BJ (cell line): ENCODE results near the gene THSD7B. TPM values are rescaled to one million over a fixed set of nuclear protein-coding genes. Genes with fewer than 3 reads are reported as not detected.

Experiments
- CTCF ChIA-PET: fragments of 350-600 bp; formaldehyde crosslinking; extraction: SDS; loops from one replicate; lab custom pipeline; 2021; ENCODE audit warnings: antibody characterized with exemption, inconsistent platforms; lab: Yijun Ruan, JAX
- POLR2A ChIA-PET: fragments of 300-600 bp; sonication (Branson Sonifier 250); formaldehyde crosslinking; extraction: SDS; loops from one replicate; lab custom pipeline; 2021; ENCODE audit warnings: antibody characterized with exemption; lab: Charles Lee
- DNase-seq: peaks from one replicate; pipeline ENCODE4 v3.0.0-alpha.2; 2011; ENCODE audit warnings: low read depth
- H3K27me3 ChIP-seq: 2 replicates; pipeline ENCODE4 v1.6.0; 2011; ENCODE audit warnings: low read length; ENCODE audit not compliant: control insufficient read depth, insufficient read depth
- H3K36me3 ChIP-seq: 2 replicates; pipeline ENCODE4 v1.5.1; 2011; ENCODE audit warnings: low read length; ENCODE audit not compliant: control insufficient read depth, insufficient read depth
- H3K4me3 ChIP-seq: 2 replicates; pipeline ENCODE4 v1.5.1; 2011; ENCODE audit warnings: low read depth, mild to moderate bottlenecking, control low read depth, low read length
- polyA plus RNA-seq: library from polyadenylated mRNA; depleted of rRNA; stranded (reverse); fragments of >200 nt; gene quantifications from 2 replicates; pipeline ENCODE4 v1.2.3, GENCODE V29; 2011
- TF ChIP-seq, protein P1 (sequence below): IDR thresholded peaks from 2 replicates; pipeline ENCODE4 v1.5.1; 2011; ENCODE audit warnings: low read depth, mild to moderate bottlenecking, control low read depth, inconsistent platforms, low read length, moderate library complexity; ENCODE audit not compliant: insufficient read depth

Gene THSD7B
- polyA plus RNA-seq, 1 experiment = 0.13 TPM

DNA sequence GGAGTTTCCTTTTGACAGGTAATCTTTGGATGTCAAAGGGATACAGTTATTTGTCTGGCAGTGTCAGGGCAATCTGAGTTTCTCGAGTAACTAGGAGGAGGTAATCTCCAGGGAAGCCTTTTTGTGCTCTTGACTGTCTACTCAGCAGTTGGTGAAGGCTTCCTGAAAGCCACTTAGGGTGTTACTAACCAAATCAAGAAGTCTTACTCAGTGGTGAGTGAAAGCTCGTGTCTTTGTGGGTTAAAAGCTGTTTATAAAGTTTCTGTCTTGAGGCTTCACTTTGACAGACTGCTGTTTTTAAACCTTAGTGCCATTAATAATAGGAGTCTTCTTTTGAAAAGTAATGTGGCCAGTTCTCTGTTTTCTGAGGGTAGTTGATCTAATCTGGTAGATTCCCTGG is 1.7 kb downstream of the THSD7B start:
- no peak for DNase-seq
- Histone ChIP-seq H3K36me3 (no peaks in the 10 kb centered on the region), H3K27me3 (0 out of 2 replicates have a peak, but pooled peaks cover 3% of the 10 kb centered on the region), H3K4me3 (no peak overlapping the region)
- TF ChIP-seq, protein P1, sequence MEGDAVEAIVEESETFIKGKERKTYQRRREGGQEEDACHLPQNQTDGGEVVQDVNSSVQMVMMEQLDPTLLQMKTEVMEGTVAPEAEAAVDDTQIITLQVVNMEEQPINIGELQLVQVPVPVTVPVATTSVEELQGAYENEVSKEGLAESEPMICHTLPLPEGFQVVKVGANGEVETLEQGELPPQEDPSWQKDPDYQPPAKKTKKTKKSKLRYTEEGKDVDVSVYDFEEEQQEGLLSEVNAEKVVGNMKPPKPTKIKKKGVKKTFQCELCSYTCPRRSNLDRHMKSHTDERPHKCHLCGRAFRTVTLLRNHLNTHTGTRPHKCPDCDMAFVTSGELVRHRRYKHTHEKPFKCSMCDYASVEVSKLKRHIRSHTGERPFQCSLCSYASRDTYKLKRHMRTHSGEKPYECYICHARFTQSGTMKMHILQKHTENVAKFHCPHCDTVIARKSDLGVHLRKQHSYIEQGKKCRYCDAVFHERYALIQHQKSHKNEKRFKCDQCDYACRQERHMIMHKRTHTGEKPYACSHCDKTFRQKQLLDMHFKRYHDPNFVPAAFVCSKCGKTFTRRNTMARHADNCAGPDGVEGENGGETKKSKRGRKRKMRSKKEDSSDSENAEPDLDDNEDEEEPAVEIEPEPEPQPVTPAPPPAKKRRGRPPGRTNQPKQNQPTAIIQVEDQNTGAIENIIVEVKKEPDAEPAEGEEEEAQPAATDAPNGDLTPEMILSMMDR = no peak
- ChIA-PET POLR2A (no interaction called here), CTCF (no interaction called here)

DNA sequence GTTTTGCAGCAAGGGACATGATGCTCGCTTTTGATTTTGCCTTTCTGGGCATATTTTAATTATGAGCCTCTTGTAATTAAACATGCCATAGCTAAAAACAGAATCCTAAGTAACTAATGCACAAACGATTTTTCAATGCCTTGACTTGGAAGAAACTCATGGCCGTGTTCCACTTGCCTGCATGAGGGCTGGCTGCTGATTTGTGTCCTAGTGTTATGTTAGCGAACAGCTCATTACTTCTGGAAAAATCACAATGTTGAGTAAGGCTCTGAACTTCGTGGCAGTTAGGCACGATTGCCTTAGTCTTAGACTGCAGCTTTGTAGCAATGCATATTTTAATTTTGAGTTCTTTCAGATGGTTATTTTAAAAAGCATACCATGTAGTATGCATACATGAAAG is 4.5 kb downstream of the THSD7B start:
- TF ChIP-seq, protein P1 = no peak
- CTCF ChIA-PET = interaction anchor here (0.6 kb wide), 1 partner anchor 1207 kb away, joined by 3 read pairs; no protein-coding TSS in a partner anchor
- 0 out of 2 replicates have a peak, but pooled peaks cover 3% of the 10 kb centered on the region for H3K27me3 ChIP-seq

GRCh38 chr2:136770384-136770783 is 5.0 kb downstream of the THSD7B start:
- ChIA-PET CTCF (no interaction called here), POLR2A (no interaction called here)
- DNase-seq = no peak
- Histone ChIP-seq H3K36me3 (no peaks in the 10 kb centered on the region), H3K4me3 (no peak overlapping the region), H3K27me3 (0 out of 2 replicates have a peak, but pooled peaks cover 3% of the 10 kb centered on the region)
- TF ChIP-seq, protein P1 = no peak

More for the DNA sequence above, 4.5 kb downstream of the THSD7B start:
- POLR2A ChIA-PET = no interaction called here
- no peak for DNase-seq
- no peak overlapping the region for H3K4me3 ChIP-seq
- H3K36me3 ChIP-seq = no peaks in the 10 kb centered on the region

- Histone ChIP-seq H3K27me3 (no peaks in the 10 kb centered on the region), H3K4me3 (no peak overlapping the region), H3K36me3 (no peaks in the 10 kb centered on the region)
- TF ChIP-seq, protein P1 = no peak
- ChIA-PET CTCF (no interaction called here), POLR2A (no interaction called here)
- DNase-seq = no peak
Measured at GRCh38 chr2:136777391-136777790, 12.0 kb downstream of the THSD7B start.

GRCh38 chr2:136783856-136784255 is 18.5 kb downstream of the THSD7B start:
- DNase-seq = no peak
- Histone ChIP-seq H3K4me3 (no peak overlapping the region), H3K27me3 (no peaks in the 10 kb centered on the region), H3K36me3 (no peaks in the 10 kb centered on the region)
- POLR2A ChIA-PET = no interaction called here
- CTCF ChIA-PET = interaction anchor here (0.9 kb wide), 1 partner anchor 13 kb away, joined by 3 read pairs; no protein-coding TSS in a partner anchor
- TF ChIP-seq, protein P1 = no peak
